GM18505 (cell line): ENCODE measurements around the gene PDCD6IP.
A peak's percentile ranks its signal among the peaks of the same experiment; 100 is the strongest.
"Not testable (repeated sequence)": the region's sequence is repeated elsewhere in the genome, so short reads cannot be mapped to it uniquely, and the experiment has no call there.

ENCODE experiments used
- ATAC-seq: cut with Tn5 transposase; IDR thresholded peaks from one replicate; pipeline ENCODE4 v1.9.1; 2021; ENCODE audit not compliant: unreplicated experiment
- POLR2A ChIP-seq: IDR thresholded peaks from 4 replicates; pipeline ENCODE4 v1.6.1; 2011; ENCODE audit warnings: borderline replicate concordance; ENCODE audit not compliant: insufficient read depth, insufficient read length; ENCODE audit errors: extremely low read depth

The PDCD6IP gene

DNA sequence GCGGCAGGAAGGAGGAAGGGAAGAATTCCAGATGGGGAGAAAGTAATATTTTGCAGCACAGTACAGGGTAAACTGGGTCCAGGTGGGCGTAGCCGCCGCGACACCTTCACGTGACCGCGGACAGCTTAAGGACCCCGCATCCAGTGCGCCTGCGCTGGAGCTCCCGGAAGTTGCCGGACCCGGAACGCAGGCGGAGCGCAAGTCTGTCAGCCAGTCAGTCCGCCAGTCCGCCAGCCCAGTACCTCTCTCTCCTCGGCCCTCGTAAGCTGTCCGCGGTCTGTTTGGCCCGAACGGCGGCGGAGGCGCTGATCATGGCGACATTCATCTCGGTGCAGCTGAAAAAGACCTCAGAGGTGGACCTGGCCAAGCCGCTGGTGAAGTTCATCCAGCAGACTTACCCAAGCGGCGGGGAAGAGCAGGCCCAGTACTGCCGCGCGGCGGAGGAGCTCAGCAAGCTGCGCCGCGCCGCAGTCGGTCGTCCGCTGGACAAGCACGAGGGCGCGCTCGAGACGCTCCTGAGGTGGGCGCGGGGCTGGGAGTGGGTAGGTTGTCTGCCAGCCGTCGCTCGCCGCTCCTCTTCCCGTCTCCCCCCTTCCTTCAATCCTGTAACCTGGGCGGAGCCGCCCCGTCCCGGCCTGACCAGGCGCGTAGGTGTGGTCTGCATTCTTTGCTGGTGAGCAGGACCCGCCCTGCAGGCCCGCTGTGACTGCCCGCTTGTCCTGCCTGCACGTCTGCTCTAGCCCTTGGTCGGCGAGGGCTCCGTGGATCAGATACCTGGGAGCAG is at the start of gene PDCD6IP:
Gene PDCD6IP (plus strand): TSS at position 213 of the 784 bp plus-strand sequence. CDS start 99 bp downstream, at position 312.
- TF ChIP-seq POLR2A = peak; percentile 92
- peak; percentile 91 for ATAC-seq

DNA sequence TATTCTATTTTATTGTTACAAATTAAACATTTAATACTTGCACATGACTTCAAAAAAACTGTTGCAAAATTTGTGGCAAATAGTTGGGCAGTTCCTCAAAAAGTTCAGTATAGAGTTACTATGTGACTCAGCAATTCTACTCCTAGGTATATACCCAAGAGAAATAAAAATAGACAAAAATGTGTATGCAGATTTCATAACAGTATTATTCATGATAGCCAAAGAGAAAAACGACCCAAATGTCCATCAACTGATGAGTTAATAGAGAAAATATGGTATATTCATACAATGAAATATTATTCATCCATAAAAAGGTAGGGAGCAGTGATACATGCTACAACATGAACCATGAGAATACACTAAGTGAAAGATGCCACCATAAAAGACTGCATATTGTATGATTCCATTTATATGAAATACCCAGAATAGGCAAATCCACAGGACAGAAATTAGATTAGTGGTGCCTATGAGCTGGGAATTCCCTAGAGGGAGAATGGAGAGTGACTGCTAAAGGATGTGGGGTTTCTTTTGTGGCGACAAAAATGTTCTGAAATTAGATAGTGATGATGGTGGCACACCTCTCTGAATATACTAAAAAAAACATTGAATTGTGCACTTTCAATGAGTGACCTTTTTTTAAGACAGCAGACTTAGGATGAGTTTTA is 48.8 kb upstream of the PDCD6IP start:
- ATAC-seq = no peak
- no peak for TF ChIP-seq POLR2A

- no peak for ATAC-seq
- no peak for TF ChIP-seq POLR2A
Measured at GRCh38 chr3:33750211-33750548, 48.2 kb upstream of the PDCD6IP start.

DNA sequence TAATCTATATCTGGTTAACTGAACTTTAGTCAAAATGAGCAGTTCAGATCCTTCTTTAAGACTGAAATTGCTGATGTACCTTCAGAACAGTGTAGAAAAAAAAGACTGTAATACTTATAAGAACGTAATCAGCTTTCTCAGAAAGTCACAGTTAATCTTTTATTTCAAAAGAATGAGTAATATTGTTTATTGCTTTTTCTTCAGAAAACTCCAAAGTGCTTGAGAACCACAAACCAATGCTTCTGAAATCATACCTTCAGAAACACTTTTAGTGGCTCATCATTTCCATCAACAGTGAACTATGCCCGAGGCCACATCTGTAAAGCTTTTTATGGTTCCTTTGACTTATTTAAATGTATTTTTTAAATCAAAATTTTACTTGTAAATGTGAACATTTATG is 47.1 kb upstream of the PDCD6IP start:
- no peak for TF ChIP-seq POLR2A
- ATAC-seq = no peak

- ATAC-seq = not testable (repeated sequence)
Measured at GRCh38 chr3:33754391-33754790, 44.0 kb upstream of the PDCD6IP start.

- no peak for TF ChIP-seq POLR2A
- ATAC-seq = no peak
Measured at GRCh38 chr3:33758281-33758680, 40.1 kb upstream of the PDCD6IP start.

- ATAC-seq = no peak
- no peak for TF ChIP-seq POLR2A
Measured at GRCh38 chr3:33758864-33759263, 39.6 kb upstream of the PDCD6IP start.

DNA sequence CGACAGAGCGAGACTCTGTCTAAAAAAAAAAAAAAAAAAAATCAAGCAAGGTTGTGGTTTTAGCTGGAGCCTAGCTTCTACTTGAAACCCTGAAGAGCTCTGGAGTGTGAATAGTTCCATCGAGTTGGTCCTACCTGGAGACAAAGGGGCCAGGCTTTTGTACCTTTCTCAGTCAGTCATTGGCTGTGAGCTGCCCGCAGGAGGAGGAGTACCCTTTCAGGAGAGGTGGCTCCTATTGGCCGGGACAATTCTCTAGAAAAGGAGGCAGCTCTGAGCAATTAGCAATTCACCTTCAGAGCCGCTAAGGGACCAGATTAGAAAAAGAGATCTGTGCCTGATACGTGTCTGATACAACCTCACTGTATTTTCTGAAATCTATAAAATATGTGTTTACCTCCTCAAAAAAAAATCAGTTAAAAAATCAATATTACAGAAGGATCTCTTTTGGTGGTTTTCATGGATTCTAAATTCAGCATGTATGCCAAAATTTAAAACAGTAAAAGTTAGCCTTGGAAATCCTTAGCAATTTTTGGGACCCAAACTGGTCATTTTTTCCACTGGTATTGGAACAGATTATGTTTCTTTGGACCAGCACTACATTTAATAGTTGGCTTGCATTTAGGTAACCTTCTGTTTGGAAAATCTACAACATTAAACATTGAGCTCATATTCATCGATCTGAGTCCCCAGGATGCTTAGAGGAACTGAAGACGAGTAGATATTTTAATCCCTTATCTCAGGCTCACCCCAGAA is 29.7 kb upstream of the PDCD6IP start:
- TF ChIP-seq POLR2A = no peak
- no peak for ATAC-seq

DNA sequence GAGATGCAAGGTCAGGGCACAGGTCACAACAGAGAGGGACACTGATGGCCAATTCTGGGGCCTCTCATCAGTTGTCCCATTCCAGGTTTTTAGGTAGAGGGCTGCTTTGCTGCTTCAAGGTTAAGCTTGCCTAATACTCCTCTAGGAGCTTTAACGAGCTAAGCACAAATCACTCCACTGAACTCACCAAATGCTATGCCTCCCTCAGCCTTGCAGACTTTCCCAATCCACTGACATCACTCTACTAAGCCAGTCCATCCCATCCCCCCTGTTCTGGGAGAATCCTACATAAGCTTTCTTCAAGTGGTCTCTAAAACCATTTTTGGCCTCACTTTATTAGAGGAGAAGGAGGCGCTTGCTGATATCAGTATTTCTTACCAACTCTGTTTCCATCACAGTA is 24.8 kb upstream of the PDCD6IP start:
- TF ChIP-seq POLR2A = no peak
- ATAC-seq = no peak

GRCh38 chr3:33775363-33775762 is 23.1 kb upstream of the PDCD6IP start:
- ATAC-seq = no peak
- no peak for TF ChIP-seq POLR2A

DNA sequence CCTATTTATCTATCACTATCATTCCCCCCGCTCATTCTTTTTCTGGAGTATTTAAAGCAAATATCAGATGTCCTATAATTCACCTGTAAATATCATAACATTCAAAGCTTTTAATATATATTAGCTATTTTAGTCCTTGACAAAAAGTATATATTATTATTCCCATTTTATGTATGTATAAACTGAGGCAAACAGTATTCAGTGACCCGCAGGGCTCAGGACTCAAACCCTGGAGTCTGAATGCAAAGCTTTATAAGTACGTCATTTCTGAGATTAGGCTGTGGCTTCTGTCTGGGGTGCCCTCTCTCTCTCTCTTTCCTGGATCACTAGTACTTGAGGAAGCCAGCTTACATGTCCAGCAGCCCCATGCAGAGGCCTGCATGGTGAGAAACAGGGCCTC is 20.4 kb upstream of the PDCD6IP start:
- TF ChIP-seq POLR2A = no peak
- ATAC-seq = no peak

GRCh38 chr3:33779751-33780150 is 18.7 kb upstream of the PDCD6IP start:
- ATAC-seq = no peak
- no peak for TF ChIP-seq POLR2A

GRCh38 chr3:33781413-33781812 is 17.0 kb upstream of the PDCD6IP start:
- not testable (repeated sequence) for ATAC-seq
